Fibroblast of skin of left quadriceps (primary cell): ENCODE data around the gene SELENOT.
A peak's percentile ranks its signal among the peaks of the same experiment; 100 is the strongest.
"Not testable (repeated sequence)": the region's sequence is repeated elsewhere in the genome, so short reads cannot be mapped to it uniquely, and the experiment has no call there.

ENCODE experiments used
- DNase-seq, 2 experiments: peaks; one replicate each; pipeline ENCODE4 v3.0.0-alpha.2; 2013; ENCODE audit warnings: low read depth in 2 of 2

The SELENOT gene, protein sequence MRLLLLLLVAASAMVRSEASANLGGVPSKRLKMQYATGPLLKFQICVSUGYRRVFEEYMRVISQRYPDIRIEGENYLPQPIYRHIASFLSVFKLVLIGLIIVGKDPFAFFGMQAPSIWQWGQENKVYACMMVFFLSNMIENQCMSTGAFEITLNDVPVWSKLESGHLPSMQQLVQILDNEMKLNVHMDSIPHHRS

DNA sequence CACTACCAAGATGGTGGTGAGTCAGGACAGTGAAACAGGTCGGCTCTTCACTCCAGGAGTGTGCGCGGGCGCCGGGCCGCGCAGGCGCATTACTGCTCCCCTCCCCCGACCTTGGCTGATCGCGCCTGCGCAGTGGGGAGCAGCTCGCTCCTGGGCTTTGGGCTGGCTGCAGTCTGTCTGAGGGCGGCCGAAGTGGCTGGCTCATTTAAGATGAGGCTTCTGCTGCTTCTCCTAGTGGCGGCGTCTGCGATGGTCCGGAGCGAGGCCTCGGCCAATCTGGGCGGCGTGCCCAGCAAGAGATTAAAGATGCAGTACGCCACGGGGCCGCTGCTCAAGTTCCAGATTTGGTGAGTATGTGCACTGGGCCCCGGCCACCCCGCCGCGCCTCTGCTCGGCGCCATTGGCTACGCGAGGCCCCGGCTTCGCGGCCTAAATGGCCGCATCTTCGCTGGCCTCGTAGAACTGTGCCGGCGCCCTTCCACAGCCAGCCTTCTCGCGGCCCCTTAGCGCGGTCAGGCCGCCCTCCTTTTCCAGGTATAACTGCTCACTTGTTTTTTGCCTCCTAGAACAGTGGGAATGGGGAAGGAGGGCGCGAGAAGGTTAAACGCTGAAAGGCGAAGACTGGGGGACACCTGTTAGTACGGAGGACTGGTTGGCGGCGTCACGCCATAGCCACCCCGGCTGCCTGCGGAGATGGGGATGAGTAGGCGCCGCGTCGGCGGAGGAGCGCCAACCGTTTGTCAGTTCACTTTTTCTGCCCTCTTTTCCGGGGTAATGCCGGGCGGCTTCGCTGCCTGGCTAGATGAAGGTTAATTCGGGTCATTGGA, at the start of gene SELENOT:
Gene SELENOT (plus strand): TSS at position 169 of the 827 bp plus-strand sequence. CDS start 42 bp downstream, at position 211.
- peak; percentile 90 to 92 for DNase-seq

GRCh38 chr3:150555859-150556436, 47.2 kb upstream of the SELENOT start:
- no peak for DNase-seq

- no peak for DNase-seq
Measured at GRCh38 chr3:150556792-150557191, 46.3 kb upstream of the SELENOT start.

GRCh38 chr3:150557725-150558124, 45.4 kb upstream of the SELENOT start:
- DNase-seq: no peak

DNA sequence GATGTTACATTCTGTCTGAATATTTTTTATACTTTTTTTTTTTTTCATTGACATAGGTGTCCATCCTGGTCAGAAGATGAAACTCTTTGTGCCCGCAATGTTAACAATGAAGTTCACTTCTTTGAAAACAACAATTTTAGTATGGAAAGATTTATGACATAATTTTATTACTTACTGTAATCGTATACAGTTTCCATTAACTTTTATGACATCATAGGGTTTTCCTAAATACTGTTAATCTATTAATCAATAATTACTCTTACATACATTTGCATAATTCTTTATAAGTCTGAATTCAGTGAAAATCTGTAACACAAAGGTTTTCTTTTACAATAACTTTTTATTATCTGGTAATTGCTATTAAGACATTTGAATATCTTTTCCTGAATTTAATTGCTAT, 38.9 kb upstream of the SELENOT start:
- DNase-seq: no peak

DNA sequence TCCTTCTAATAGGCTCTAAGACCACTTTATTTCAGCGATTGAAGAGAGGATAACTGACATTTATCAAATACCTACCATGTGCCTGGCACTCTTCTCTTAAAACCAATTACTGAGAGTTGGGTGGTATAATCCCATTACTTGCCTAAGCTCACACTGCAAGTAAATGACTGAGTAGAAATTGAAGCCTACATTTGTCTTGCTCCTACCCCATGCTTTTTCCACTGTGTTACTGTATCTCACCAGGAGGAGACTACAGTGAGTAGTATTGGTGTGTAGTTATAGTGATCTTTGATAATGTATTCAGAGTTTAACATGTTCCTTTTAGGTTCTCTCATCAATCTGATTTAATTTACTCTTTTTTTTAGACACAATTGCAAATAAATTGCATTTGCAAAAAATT, 35.8 kb upstream of the SELENOT start:
- DNase-seq: no peak

DNA sequence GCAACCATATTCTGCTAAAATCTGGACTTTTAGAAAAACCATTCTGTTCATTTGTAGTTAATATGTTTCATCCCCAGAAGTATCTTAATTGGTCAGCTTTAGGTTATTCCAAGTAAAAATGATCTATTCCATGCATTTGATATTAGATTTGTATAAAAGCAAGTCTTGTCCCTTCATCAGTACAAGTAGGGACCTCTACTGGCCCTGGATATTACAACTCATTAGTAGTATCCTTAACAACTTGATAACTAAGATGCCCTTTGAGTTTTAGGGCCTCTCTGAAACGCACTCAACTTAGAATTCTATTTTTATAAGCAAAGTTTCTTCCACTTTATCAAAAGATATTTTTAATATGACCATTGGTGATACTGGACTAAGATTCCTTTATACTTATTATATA, 25.3 kb upstream of the SELENOT start:
- DNase-seq: no peak

GRCh38 chr3:150581174-150581573, 21.9 kb upstream of the SELENOT start:
- DNase-seq: no peak

DNA sequence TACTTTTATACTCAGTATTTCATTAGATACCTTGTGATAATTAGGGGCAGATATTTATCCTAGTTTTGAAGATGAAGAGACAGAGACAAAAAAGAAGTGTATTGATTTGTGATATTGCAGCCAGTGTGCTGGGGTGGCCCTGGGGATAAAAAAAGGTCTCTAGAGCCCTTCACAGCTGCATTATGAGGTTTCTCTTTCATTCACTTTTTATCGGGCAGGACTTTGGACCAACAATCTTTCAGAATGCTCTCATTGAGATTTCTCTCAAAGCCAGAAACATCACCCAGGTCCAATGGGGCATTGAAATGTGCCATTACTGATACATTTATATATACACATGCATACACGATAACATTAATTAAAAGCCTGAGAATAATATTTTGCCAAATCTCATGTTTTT, 20.5 kb upstream of the SELENOT start:
- no peak for DNase-seq

DNA sequence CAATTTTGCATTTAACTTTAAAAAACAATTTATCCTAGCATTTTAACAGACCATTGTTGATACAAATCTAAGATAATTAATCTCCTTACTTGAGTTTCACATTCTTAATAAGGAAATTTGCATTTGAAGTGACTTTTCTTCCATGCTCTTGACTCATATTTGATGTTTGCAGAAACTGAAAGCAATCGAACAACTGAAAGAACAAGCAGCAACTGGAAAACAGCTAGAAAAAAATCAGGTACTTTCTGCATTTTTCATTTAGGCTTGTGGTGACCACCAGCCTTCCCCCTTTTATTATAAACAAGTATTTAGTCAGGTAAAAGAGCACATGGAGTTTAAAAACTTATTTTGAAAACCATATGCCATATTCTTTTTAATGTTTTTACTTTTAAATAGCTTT, 20.1 kb upstream of the SELENOT start:
- DNase-seq: no peak

DNA sequence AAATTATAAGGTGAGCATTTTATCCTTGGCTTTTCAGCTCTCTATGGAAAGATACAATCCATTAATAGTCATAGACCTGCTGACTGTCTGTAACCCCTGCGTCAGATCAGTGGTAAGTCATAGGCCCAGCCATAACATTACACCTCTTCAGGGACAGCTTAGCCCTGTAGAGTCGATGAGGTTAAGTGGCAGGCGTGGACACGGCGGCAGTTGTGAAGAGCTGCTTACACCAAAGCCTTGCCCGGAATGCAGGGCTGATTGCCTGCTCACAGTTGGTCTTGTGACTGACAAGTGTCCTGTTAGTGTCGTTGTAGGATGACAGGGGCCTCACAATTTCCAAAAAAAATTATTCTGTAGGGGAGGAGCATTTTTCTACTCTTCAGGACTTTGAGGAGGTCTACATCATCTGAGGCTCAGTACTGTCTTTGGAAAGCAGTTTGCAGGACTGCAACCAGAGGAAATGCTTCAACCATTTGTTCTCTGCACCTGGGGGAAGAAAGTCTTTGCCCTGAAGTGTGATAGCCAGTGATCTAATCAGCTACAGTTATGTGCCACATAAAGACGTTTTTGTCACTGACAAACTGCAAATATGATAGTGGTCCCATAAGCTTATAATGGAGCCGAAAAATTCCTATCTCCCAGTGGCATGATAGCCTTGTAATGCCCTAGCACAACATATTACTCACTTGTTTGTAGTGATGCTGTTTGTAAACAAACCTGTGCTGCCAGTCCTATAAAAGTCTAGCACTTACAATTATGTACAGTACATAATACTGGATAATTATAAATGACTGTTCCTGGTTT, 14.9 kb upstream of the SELENOT start:
- DNase-seq: no peak

DNA sequence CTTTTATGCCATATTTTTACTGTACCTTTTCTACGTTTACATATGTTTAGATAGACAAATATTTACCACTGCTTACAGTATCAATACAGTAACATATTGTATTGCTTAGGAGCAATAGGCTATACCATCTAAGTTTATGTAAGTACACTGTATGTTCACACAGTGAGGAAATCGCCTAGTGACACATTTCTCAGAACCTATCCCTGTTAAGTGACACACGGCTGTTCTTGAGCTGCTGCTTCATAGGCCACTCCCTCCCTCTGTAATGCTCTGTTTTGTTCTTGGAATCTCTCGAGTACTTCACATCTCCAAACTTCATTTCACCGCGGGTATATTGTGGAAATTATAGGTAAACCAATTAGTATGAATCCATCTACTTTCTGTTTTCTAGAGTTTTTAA, 13.4 kb upstream of the SELENOT start:
- DNase-seq: no peak

DNA sequence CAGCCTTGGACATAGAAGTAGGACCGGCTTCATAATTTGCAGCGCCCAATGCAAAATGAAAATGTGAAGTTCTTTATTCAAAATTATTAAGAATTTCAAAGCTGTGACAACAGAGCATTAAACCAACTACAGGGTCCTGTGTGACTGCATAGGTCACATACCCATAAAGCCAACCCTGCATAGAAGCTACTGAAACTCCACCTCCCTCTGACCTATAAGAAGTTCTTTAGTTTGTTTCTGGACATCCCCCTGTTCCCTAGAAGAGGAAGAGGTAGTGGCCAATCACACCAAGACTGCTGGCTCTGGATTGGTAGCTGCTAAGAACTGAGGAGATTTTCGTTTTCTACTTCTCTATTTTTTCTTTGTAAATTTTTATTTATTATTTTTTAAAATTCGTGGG, 9.0 kb upstream of the SELENOT start:
- DNase-seq: no peak

DNA sequence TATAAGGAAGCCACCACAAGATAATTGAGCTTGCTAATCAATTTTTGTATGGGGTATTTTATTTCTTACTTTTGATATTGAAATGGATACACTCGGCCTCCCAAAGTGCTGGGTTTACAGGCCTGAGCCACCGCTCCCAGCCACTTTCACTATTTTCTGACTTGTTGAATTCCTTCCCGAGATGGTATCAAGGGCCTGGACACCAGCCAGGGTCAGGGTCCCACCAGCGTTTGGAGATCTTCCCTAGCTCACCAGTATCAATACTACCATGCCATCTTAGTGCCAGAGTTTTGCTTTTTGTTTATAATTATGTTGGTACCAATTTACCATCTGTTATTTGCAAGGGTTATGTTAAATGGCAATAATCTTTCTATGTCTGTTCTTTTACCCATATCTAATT, 5.5 kb upstream of the SELENOT start:
- no peak for DNase-seq

DNA sequence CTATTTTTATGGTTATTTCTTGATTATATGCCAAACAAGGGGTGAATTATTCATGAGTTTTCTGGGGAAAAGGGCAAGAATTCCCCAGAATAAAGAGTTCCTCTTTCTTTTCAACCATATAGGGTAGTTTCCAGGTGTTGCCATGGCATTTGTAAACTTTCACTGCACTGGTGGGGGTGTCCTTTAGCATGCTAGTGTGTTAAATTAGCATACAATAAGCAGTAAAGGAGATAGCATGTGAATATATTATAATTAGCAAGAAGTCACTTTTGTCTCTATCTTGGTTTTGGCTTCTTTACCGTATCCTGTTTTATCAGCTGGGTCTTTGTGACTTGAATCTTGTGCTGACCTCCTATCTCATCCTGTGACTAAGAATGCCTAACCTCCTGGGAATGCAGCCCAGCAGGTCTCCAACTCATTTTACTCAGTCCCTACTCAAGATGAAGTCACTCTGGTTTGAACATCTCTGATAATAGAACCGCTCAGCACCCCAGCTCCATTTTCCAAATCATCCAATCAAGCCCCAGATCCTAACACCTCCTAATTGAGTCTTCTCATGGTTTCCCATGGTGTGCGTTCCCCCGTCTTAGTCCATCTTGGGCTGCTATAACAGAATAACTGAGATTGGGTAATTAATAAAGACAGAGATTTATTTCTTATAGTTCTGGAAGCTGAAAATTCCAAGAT, 3.4 kb upstream of the SELENOT start:
- no peak for DNase-seq

DNA sequence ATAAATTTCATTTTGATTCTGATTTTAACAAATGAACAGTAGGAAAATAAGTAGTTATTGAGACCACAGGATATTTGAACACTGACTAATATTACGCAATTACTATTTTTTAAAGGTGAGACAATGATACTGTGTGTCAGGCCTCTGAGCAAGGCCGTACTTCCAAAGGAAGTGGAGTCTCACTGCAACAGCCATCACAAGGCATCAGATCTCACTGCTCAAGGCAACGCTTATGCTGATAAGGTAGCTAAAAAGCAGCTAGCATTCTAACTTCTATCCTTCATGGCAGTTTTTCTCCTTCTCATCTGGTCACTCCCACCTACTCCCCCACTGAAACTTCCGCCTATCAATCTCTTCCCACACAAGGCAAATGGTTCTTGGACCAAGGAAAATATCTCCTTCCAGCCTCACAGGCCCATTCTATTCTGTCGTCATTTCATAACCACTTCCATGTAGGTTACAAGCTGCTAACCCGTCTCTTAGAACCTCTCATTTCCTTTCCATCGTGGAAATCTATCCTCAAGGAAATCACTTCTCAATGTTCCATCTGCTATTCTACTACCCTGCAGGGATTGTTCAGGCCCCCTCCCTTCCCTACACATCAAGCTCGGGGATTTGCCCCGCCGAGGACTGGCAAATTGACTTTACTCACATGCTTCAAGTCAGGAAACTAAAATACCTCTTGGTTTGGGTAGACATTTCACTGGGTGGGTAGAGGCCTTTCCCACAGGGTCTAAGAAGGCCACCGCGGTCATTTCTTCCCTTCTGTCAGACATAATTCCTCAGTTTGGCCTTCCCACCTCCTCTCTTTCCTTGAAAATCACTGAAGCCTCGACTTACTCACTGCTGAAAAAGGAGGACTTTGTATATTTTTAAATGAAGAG, 2.2 kb upstream of the SELENOT start:
- DNase-seq: not testable (repeated sequence)

DNA sequence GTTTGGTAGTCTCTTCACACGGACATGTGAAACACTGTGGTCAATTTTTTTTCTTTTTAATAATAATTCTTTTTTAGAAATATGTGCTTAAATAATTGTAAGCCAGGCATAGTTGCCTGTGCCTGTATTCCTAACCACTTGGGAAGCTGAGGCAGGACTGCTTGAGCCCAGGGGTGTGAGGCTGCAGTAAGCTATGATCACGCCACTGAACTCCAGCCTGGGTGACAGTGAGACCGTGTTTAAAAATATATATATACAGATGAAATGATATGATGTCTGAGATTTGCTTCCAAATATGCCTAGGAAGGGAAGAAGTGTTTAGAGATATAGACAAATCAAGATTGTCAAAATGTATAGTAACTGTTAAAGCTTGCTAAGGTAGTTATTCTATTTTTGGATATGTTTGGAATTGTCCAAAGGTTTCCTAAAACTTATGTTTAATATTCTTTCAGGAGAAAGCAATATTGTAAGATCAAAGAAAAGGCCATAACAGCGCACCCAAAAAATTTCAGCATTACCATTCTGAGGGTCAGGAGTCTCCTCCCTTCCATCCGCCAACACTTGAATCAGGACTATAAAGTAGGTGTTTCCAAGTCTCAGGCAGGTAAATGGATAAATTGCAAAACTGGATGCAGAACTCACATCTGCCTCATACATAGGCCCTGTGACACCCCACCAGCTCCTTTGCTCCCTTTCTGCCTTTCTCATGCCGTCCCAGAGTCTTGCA, 532 bp upstream of the SELENOT start:
- DNase-seq: no peak

DNA sequence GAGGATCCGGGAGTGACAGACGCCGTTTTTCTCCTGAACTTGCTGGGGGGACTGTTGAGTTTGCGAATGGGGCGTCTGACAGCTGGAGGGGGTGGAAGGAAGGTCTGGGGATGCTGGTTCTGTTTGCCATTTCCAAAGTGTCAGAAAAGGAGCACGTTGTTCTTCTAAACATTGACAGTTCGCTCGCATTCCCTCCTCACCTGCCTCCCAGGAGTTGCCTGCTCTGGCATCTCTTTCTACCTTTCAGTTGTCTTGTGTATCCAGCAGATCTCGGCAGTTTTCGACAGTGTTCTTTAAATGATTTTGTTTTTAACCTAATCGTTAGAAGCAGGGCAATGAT, 829 bp downstream of the SELENOT start:
- no peak for DNase-seq

GRCh38 chr3:150605998-150606641, 3.0 kb downstream of the SELENOT start:
- no peak for DNase-seq
